ENCODE data around the gene TTC39C. TPM values are rescaled to one million over a fixed set of nuclear protein-coding genes. Genes with fewer than 3 reads are reported as not detected.

The TTC39C gene
- total RNA-seq: 42.6 TPM

GRCh38 chr18:24014062-24014985, at the start of gene TTC39C:
Gene TTC39C, plus strand, starts transcription at chr18:24014754. Its CDS starts 118 bp downstream, at chr18:24014872.
- DNase-seq: peak; percentile 22

- no peak for DNase-seq
These were observed 47.6 kb upstream of the TTC39C start for GRCh38 chr18:23966909-23967308.

- no peak for DNase-seq
These were observed 47.0 kb upstream of the TTC39C start for GRCh38 chr18:23967321-23968089.

- no peak for DNase-seq
These were observed 45.6 kb upstream of the TTC39C start for GRCh38 chr18:23968638-23969604.

GRCh38 chr18:23969664-23970063, 44.9 kb upstream of the TTC39C start:
- no peak for DNase-seq

- DNase-seq: no peak
These were observed 44.1 kb upstream of the TTC39C start for GRCh38 chr18:23970161-23971096.

GRCh38 chr18:23971097-23971440, 43.5 kb upstream of the TTC39C start:
- no peak for DNase-seq

- no peak for DNase-seq
These were observed 42.8 kb upstream of the TTC39C start for GRCh38 chr18:23971666-23972230.

- DNase-seq: no peak
These were observed 42.1 kb upstream of the TTC39C start for GRCh38 chr18:23972453-23972852.

- no peak for DNase-seq
These were observed 37.5 kb upstream of the TTC39C start for GRCh38 chr18:23977103-23977502.

- peak; percentile 1 for DNase-seq
These were observed 36.7 kb upstream of the TTC39C start for GRCh38 chr18:23977719-23978483.

GRCh38 chr18:23981369-23981980, 33.1 kb upstream of the TTC39C start:
- DNase-seq: no peak

- peak; percentile 3 for DNase-seq
These were observed 32.1 kb upstream of the TTC39C start for GRCh38 chr18:23982155-23983079.

GRCh38 chr18:23983112-23983511, 31.4 kb upstream of the TTC39C start:
- DNase-seq: no peak

GRCh38 chr18:23986600-23987359, 27.8 kb upstream of the TTC39C start:
- DNase-seq: no peak

- peak; percentile 73 for DNase-seq
These were observed 23.8 kb upstream of the TTC39C start for GRCh38 chr18:23990474-23991410.

Measured in skin of body (tissue), 2 donors.